HG02840 (cell line): Measurements from ENCODE around the gene TCN1.
"Not testable (repeated sequence)": the region's sequence is repeated elsewhere in the genome, so short reads cannot be mapped to it uniquely, and the experiment has no call there.

Experiments used
- ATAC-seq: cut with Tn5 transposase; IDR thresholded peaks from one replicate; pipeline ENCODE4 v1.9.1; 2021; ENCODE audit warnings: mild to moderate bottlenecking, moderate library complexity, moderate number of reproducible peaks; ENCODE audit not compliant: unreplicated experiment, low FRiP score

Gene TCN1, protein sequence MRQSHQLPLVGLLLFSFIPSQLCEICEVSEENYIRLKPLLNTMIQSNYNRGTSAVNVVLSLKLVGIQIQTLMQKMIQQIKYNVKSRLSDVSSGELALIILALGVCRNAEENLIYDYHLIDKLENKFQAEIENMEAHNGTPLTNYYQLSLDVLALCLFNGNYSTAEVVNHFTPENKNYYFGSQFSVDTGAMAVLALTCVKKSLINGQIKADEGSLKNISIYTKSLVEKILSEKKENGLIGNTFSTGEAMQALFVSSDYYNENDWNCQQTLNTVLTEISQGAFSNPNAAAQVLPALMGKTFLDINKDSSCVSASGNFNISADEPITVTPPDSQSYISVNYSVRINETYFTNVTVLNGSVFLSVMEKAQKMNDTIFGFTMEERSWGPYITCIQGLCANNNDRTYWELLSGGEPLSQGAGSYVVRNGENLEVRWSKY

DNA sequence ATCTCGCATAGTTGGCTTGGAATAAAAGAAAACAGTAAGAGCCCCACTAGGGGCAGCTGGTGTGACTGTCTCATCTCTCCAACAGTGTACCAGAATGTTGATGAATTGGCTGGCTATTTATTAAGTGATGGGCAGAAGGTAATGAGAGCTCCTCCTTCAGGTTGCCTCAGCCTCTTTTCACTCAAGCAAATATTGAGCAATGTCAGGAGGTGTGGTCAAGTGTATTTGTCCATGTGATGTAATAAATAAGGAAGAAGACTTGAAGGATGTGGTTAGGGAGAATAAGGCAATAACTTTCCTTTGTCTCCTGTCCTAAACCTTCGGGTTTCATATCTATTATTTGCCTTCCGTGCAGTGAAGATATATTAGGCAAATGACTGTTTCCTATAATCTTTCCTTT is at the start of gene TCN1:
TSS of gene TCN1 (minus strand) at position 91 of the 400 bp plus-strand sequence. CDS start at position 74, 17 bp downstream.
- no peak for ATAC-seq

DNA sequence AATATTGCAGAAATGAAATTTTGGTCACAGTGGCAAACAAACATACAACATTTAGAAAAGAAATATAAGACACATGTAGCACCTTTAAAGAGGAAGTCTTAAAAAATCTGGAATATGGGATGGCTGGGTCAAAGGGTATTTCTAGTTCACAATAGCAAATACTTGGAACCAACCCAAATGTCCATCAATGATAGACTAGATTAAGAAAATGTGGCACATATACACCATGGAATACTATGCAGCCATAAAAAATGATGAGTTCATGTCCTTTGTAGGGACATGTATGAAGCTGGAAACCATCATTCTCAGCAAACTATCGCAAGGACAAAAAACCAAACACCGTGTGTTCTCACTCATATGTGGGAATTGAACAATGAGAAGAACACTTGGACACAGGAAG is 37.3 kb upstream of the TCN1 start:
- ATAC-seq = not testable (repeated sequence)

DNA sequence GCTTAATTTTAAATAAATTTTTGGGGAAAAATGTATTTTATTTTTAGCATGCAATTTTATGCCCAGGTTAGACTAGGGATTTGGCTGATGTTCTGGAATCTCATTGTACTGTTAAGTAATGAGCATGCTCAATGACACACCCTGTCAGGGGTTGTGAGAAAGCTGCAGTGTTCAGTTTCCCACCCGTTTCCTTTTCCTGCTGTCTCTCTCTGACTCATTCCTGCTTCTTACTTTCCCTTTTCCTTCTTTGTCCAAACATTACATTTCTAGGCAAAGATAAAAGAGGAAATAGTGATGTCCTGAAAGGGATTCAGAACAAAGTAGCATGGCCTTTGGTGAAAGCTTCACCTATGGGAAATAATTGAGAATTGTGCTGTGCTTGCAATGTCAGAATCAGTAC is 35.0 kb upstream of the TCN1 start:
- no peak for ATAC-seq

DNA sequence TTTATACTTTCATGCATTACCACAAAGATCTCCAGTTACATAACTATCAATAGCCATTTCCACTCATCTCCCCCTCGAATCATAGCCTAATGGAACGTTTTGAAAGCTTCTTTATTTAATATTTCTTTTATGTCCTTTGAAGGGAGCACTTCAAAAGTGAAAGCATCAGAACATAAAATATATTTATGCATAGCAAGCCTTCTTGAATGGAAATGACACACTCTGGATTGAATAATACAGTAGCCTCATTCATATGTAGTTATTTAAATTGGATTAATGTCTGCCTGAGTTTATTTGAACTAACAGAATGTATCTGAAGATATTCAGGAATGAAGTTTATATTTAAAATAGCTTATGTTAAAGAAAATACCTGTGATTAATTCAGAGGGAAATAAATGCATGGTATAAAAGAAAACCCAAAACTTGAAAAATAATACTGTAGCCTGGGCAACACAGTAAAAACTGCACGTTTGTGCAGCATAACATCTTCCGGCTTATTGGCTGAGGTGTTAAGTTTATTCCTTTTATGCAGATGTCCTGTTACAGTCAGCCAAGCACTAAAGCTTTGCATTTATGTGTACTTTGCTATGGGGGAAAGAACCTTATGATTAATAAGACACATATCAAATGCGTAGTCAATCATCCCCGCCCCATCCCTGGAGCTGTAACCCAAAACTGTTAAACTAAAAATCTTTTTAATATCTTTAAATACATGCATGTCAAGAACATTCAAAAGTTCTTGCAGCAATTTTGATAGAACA is 34.3 kb upstream of the TCN1 start:
- ATAC-seq = no peak

DNA sequence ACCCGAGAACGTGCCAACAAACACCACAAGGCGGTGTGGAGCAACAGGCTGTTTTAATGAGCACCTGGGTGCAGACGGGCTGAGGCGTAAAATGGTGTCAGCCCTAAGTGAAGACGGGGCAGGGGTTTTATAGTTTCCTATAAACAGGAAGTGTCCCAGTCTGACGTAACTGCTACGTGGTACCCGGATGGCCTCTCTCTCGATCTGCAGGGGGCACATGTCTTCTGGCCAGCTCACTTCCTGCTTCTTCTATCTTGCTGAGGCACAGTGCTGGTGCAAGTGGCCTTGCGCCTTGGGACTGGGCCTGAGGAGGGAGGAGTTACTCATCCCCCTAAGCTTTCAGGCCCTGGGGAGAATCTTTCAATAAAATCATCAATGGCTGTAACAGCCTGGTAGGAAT is 33.2 kb upstream of the TCN1 start:
- ATAC-seq = no peak

DNA sequence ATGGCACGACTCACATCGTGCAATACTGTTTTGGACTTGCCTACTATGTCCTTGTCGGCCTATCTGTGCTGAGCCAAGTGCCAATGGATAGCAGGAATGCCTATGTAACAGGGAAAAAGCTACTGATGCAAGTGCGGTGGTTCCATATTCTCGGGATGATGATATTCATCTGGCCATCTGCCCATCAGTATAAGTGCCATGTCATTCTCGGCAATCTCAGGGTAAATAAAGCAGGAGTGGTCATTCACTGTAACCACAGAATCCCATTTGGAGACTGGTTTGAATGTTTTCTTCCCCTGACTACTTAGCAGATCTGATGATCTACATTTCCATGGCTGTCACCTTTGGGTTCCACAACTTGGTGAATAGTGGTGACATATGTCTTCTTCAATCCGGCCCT is 32.4 kb upstream of the TCN1 start:
- ATAC-seq = no peak

DNA sequence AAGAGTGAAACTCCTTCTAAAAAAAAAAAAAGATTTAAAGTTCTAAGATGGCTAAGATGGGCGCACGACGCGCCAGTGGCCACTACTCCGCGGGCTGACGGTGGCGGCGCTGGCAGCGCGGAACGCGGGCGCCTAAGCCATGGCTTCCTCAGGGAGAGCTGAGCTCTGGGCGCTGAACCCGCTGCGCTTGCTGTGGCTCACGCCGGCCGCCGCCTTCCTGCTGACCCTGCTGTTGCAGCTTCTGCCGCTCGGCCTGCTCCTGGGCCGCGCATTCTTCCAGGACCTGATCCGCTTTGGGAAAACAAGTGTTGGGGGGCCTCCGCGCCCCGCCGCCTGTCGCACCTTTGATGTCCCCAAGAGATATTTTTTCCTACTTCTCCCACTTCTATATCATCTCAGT is 31.8 kb upstream of the TCN1 start:
- no peak for ATAC-seq

DNA sequence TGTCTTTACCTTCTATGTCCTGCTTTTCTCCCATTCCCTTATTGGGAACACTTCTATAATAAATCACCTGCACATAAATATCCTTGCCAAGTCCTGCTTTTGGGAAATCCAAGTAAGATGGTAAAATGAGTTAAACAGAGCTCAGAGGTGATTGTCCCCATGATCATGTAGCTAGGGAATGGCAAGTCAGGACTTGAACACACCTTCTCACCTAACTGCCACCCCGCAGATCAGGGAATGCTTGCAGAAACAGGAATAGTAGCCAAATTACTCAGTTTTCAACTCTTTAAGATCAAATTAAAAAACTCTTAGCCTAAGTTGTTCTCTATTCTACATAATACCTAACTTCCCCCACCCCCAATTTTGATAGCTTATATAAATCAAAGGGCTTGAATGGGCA is 28.3 kb upstream of the TCN1 start:
- ATAC-seq = no peak

DNA sequence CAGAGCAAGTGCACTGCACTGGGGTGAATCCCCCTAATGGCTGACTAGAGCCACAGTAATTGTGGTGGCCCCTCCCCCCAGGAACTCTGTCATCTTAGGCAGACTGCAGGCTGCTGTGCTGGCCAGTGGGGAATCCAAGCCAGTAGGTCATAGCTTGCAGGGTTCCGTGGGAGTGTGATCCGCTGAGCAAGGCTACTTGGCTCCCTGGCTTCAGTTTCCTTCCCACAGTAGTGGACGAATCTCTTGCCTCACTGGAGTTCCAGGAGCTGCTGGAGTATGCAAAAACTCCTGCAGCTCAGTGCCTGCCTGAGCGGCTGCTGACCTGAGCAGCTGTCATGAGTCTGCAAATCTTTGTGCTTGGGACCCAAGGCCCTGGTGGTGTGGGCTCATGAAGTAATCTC is 25.5 kb upstream of the TCN1 start:
- no peak for ATAC-seq

DNA sequence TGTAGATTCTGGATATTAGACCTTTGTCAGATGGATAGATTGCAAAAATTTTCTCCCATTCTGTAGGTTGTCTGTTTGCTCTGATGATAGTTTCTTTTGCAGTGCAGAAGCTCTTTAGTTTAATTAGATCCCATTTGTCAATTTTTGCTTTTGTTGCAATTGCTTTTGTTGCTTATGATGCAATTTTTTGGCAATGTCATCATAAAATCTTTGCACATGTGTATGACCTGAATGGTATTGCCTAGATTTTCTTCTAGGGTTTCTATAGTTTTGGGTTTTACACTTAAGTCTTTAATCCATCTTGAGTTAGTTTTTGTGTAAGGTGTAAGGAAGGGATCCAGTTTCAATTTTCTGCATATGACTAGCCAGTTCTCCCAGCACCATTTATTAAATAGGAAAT is 20.9 kb upstream of the TCN1 start:
- ATAC-seq = not testable (repeated sequence)

DNA sequence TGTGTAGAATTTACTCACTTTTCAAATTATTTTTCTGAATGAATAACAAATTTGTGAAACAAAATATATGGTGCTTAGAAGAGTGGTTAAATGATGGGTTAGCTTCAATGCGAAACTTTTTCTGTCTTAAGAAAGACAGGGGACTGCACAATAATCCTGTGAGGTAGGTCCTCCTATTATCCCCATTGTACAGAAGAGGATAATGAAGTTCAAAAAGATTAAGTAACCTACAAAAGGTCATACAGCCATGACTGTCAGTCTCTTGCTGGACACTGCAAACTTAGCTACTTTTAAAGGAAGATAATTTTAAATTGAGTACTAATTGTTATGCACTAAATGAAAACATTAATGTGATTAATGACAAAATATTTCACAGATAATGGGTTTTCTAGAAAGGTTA is 17.3 kb upstream of the TCN1 start:
- ATAC-seq = no peak

DNA sequence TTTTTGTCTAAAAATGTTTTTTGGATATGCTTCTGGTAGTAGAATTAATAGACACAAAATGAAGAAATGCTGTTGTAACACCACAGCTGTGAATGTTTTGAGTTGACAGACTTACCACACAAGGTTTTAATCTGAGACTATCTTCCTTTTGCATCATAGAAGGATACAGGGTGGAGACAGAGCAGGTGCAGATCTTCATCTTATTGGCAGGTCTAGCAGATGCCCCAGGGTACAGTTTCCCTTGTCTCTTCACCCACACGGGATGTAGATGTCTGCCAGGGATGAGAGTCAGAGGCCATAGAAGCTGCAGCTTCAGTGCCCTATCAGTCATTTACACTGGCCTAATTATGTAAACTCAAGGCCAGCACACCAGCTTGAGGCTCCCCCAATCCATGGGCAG is 13.3 kb upstream of the TCN1 start:
- no peak for ATAC-seq

DNA sequence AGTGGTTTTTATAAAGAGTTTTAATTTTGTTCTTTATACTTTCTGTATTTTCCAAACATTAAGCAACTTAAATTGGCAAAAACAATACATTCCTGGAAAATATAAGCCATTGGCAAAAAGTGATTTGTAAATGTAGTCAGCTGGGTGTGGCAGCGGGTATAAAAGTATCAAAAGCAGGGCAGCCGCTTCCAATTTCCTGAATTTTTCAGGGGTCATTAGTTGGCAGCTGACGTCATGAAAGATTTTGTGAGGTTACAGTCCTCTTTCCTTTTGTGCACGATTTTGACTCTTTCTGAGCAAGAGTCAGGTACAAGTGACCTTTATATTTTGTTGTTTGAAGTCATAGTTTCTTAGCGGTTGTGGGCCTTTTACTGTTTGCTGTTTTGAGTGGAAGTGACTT is 12.3 kb upstream of the TCN1 start, which contains the start of gene OOSP3:
TSS of gene OOSP3 (plus strand) at position 208 of the 400 bp plus-strand sequence. CDS start at position 235, 27 bp downstream.
- ATAC-seq = no peak

DNA sequence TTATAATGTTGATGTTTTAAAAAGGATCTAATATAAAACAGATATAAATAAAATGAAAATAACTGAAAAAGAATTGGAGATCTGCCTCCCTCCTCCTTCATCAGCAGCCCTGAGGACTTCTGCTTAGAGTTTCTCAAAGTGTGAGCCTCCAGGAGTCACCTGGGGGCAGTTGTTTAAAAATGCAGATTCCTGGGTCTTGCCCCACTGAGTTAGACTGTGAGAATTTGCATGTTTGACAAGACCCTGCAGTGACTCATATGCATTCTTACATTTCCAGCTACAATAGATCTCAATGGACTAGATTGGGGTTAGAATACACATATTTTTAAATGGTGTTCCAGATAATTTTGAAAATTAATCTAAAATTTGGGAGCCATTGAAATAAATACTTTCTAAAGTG is 11.5 kb upstream of the TCN1 start:
- no peak for ATAC-seq

DNA sequence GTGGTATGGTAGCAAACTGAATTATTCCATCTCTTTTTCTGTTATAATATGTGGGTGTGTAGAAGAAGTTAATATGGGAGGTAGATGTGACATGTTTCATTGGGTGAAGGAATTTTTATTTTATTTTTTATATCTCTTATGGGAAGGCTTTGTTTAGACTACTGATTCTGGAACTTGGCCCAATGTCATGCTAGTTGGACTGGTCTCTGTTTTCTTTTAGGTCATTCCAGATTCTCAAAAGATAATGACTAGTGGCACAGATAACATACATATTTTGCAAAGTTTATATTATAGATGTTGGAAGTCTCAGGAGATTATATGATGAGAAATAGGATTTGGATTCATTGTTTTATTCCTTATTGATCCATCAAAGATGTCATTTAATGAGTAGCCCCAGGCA is 11.0 kb upstream of the TCN1 start:
- no peak for ATAC-seq

DNA sequence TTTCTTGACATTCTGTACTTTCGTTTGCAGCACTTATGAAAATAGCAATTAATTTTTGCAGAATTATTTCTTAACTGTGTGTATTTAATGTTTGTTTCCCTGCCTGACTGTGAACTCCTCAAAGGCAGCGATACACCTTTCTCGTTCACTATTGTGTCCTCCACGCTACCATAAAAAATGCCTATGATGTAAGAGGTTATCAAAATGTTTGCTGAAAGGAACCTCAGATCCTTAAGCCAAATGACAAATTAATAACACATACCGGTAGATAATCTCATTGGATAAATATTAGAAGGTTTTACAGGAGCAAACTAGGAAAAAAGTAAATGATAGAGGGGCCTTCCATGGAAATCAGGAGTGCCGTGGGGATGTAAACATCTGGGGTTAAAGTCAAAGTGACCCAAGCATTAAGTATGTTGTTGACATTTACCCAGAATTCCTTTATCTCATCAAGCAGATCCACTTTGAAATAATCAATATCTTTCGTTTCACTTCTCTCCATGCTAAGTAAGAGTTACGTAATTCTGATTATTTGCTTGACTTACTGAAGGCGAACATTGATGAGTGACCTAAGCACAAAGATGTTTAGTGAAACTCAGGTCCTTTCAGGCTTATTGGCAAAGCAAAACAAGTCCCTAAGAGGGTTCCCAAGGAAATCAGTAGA is 9.7 kb upstream of the TCN1 start:
- ATAC-seq = no peak

DNA sequence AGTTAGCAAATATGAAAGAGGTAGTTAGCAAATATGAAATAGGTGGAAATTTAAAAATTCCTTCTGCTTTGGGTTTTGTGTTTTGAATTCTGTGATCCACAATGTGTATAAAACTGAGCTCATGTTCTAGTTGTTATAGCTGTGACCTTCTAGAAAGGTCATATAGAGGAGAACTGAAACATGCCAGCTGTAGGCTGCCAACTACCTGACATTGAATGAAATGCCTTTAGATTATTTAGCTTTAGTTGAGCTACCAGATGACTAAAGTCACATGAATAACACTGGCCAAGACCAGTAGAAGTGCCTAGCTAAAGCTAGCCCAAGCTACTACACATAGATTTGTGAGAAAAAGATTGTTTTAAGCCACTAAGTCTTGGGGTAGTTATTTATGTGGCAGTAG is 5.8 kb upstream of the TCN1 start:
- no peak for ATAC-seq

DNA sequence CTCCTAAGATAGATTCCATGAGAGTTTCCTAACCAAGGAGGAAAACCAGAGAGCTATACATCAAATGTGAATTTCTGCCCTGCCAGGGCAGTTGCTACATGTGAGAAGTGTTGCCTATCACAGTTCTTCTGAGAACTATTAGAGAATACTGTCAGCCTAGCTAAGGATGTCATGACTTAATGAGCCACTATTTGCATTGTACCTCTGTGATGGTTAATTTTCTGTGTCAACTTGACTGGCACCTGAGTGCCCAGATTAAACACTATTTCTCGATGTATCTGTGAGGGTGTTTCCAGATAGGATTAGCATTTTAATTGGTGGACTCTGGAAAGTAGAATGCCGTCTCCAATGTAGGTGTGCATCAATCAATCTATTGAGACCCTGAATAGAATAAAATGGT is 1.7 kb upstream of the TCN1 start:
- ATAC-seq = no peak

DNA sequence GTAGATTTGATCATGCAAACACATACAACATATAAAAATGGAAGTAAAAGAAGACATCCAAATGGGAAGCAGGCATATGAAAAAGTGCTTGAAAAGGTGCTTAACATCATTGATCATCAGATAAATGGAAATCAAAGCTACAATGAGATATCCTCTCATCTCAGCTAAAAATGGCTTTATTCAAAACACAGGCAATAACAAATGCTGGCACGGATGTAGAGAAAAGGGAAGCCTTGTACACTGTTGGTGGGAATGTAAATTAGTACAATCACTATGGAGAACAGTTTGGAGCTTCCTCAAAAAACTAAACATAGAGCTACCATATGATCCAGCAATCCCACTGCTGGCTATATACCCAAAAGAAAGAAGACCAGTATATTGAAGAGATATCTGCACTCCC is 549 bp upstream of the TCN1 start:
- no peak for ATAC-seq

DNA sequence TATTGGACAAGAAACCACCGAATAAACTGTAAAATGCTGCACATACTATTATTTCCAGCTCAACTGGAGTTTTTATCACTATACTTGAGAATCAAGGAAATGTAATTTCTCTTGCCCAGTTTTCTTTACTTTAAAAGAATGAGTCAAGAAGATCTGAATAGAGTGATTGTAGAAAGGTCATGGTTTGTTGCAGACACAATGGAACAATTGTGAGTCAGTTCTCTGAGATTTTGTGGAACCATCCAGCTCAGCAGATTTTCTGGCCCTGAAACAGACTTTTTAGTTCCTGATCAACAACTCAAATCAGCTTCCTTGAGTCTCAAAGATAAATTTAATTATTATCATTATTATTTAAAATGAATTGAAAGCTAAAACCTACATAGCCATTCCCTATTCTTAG is 1.3 kb downstream of the TCN1 start:
- ATAC-seq = no peak

DNA sequence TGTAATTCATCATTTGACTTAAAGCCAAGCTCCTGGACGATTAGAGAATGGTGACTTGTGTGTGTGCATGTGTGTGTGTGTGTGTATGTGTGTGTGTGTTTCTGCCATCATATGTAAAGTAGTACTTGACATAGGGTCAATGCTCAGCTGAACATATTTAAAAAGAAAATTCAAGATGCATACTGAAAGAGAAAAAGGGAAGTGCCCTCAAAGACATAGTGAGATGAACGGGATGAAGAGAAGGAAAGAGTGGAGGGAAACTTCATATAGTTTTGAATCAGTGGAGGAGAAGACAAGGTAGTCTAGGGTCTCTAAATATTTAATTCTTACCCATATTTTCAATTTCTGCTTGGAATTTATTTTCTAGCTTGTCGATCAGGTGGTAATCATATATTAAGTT is 4.0 kb downstream of the TCN1 start:
- ATAC-seq = no peak
